ENCODE results near the gene PLXNA3.

DNA sequence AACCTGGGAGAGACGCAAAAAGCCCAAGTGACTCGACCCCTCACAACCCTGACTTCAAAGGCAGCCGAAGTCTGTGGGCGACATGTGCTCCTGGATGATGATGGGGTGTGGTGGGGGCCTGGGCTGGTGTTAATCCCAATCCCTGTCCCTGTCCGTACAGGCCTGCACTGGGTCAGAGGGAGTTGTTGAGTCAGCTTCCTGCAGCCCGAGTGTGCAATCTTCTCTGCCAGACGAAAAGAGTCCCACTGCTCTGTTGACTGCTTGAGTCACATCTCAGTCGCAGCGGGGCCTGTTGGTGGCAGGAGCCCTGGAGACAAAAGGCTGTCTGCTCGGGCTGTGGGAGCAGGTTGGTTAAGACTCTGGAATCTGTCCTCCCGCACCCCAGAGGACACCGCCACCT lies 47.7 kb downstream of the PLXNA3 start:
- no peak for TF ChIP-seq CTCF (IDR thresholded peaks at IDR 0.05; ENCODE audit: low read depth, low read length)
- TF ChIP-seq POLR2A (IDR thresholded peaks at IDR 0.05; ENCODE audit: extremely low read depth, insufficient read length): no peak
- no peak for TF ChIP-seq MAX (IDR thresholded peaks at IDR 0.05; ENCODE audit: low read depth, low read length)

All from NB4 (cell line).